ENCODE results near the gene RPL6.

The RPL6 gene

GRCh38 chr12:112370868-112371510, 38.4 kb downstream of the RPL6 start:
- Histone ChIP-seq H3K27me3 (no peaks in the 10 kb centered on the region), H3K4me1 (no peaks in the 10 kb centered on the region), H3K4me3 (ENCODE audit: low read depth, low read length) (no peak overlapping the region), H3K36me3 (no peaks in the 10 kb centered on the region), H3K9me3 (no peaks in the 10 kb centered on the region; the same call in 1 of the 2 replicates)
- no peak for DNase-seq
- TF ChIP-seq, protein P1, sequence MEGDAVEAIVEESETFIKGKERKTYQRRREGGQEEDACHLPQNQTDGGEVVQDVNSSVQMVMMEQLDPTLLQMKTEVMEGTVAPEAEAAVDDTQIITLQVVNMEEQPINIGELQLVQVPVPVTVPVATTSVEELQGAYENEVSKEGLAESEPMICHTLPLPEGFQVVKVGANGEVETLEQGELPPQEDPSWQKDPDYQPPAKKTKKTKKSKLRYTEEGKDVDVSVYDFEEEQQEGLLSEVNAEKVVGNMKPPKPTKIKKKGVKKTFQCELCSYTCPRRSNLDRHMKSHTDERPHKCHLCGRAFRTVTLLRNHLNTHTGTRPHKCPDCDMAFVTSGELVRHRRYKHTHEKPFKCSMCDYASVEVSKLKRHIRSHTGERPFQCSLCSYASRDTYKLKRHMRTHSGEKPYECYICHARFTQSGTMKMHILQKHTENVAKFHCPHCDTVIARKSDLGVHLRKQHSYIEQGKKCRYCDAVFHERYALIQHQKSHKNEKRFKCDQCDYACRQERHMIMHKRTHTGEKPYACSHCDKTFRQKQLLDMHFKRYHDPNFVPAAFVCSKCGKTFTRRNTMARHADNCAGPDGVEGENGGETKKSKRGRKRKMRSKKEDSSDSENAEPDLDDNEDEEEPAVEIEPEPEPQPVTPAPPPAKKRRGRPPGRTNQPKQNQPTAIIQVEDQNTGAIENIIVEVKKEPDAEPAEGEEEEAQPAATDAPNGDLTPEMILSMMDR (IDR thresholded peaks at IDR 0.05; ENCODE audit: low read depth, low read length): no peak

DNA sequence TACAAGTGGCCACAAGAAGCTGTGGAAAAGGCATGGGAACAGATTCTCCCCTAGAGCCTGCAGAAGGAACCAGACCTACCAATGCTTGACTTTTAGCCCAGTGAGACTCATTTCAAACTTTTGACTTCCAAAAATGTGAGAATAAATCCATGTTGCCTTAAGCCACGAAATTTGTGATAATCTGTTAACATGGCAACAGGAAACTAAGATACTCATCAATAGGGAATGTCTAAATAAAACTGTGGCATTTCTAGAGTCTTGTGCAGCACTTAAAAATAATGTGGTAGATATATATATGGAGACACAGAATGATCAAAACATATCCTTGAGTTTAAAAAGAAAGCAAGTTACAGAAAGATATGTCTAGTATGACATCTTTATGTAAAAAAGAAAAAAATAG, 39.2 kb downstream of the RPL6 start:
- TF ChIP-seq, protein P1 (IDR thresholded peaks at IDR 0.05; ENCODE audit: low read depth, low read length): no peak
- no peak for DNase-seq

DNA sequence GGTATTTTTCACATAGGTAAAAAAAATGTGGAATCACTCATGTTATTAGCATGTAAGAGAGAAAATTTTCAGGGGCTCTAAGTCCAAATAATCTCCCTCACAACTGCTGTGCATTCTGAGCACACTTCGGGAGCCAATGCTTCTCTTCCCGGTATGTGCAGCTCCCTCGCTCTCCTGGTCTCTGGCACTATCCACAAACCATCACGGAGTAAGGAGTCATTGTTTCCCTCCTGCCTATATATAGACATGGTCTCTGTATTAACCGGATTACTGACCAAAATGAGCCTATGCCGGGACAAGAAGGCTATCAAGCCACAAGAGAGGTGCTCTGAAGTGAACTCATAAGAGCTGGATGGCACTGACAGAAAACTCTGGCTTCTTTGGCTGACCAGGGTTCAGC, 40.5 kb downstream of the RPL6 start:
- DNase-seq: no peak
- Histone ChIP-seq H3K27me3 (no peaks in the 10 kb centered on the region), H3K4me1 (no peaks in the 10 kb centered on the region), H3K4me3 (ENCODE audit: low read depth, low read length) (no peak overlapping the region), H3K36me3 (no peaks in the 10 kb centered on the region), H3K9me3 (no peaks in the 10 kb centered on the region)
- TF ChIP-seq, protein P1 (IDR thresholded peaks at IDR 0.05; ENCODE audit: low read depth, low read length): no peak

More for the DNA sequence above, 39.2 kb downstream of the RPL6 start:
- H3K27me3 ChIP-seq: no peaks in the 10 kb centered on the region
- no peaks in the 10 kb centered on the region; the same call in 1 of the 2 replicates for H3K9me3 ChIP-seq
- H3K4me3 ChIP-seq (ENCODE audit: low read depth, low read length): no peak overlapping the region
- H3K4me1 ChIP-seq: no peaks in the 10 kb centered on the region
- H3K36me3 ChIP-seq: no peaks in the 10 kb centered on the region

DNA sequence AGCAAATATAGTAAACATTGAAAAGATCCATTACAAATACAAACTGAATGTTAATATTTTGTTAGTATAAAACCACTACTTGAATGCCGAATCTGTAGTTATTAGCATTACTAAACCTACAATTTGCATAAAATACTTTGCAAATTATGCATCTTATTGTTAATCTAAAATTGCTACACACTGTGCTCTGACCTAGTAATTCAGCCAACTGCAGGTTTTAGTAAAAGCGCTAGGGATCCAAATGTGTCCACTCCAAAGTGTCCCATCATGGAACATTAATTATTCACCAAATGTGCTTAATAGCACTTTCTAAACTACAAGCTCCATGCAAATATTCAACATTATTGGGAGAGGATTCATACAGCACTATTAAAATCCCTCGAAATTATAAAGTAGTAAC, 41.4 kb downstream of the RPL6 start:
- TF ChIP-seq, protein P1 (IDR thresholded peaks at IDR 0.05; ENCODE audit: low read depth, low read length): no peak
- Histone ChIP-seq H3K36me3 (no peaks in the 10 kb centered on the region), H3K9me3 (no peaks in the 10 kb centered on the region), H3K4me3 (ENCODE audit: low read depth, low read length) (no peak overlapping the region), H3K4me1 (no peaks in the 10 kb centered on the region), H3K27me3 (no peaks in the 10 kb centered on the region)
- DNase-seq: no peak

GRCh38 chr12:112362310-112362709, 47.1 kb downstream of the RPL6 start:
- Histone ChIP-seq H3K9me3 (no peaks in the 10 kb centered on the region), H3K36me3 (no peaks in the 10 kb centered on the region), H3K4me1 (no peaks in the 10 kb centered on the region), H3K27me3 (no peaks in the 10 kb centered on the region), H3K4me3 (ENCODE audit: low read depth, low read length) (no peak overlapping the region)
- DNase-seq: no peak
- TF ChIP-seq, protein P1 (IDR thresholded peaks at IDR 0.05; ENCODE audit: low read depth, low read length): no peak

- H3K36me3 ChIP-seq: no peaks in the 10 kb centered on the region
- H3K9me3 ChIP-seq: no peaks in the 10 kb centered on the region
- no peaks in the 10 kb centered on the region for H3K27me3 ChIP-seq
- DNase-seq: no peak
- TF ChIP-seq, protein P1 (IDR thresholded peaks at IDR 0.05; ENCODE audit: low read depth, low read length): no peak
- H3K4me1 ChIP-seq: no peaks in the 10 kb centered on the region
- no peak overlapping the region for H3K4me3 ChIP-seq (ENCODE audit: low read depth, low read length)
Measured at GRCh38 chr12:112361271-112361670, 48.1 kb downstream of the RPL6 start.
